ENCODE results near the gene SDR39U1. TPM values are rescaled to one million over a fixed set of nuclear protein-coding genes. Genes with fewer than 3 reads are reported as not detected.

Gene SDR39U1
- total RNA-seq, 1 experiment from 2014 or later = 61.8 TPM

GRCh38 chr14:24409956-24410355, 32.6 kb downstream of the SDR39U1 start:
- Histone ChIP-seq H3K36me3 (ENCODE audit: control insufficient read depth in 1 of 2, insufficient read depth in 2 of 2, low read length in 2 of 2) (no peaks in the 10 kb centered on the region), H3K27me3 (ENCODE audit: insufficient read depth, low read length) (no peaks in the 10 kb centered on the region), H3K4me3 (replicated peaks in 1 of 2; ENCODE audit: low read depth in 1 of 2, low read length in 2 of 2) (no peak overlapping the region), H3K27ac (ENCODE audit: low read depth, low read length) (no peak overlapping the region), H3K79me2 (ENCODE audit: insufficient read depth, low read length) (no peaks in the 10 kb centered on the region), H3K4me2 (ENCODE audit: low read length) (no peak overlapping the region), H3K4me1 (ENCODE audit: control insufficient read depth in 1 of 2, insufficient read depth in 2 of 2, low read length in 2 of 2) (no peaks in the 10 kb centered on the region), H4K20me1 (ENCODE audit: insufficient read depth) (no peaks in the 10 kb centered on the region), H3K9ac (ENCODE audit: low read length) (no peak overlapping the region), H2AFZ (ENCODE audit: low read depth, low read length, poor library complexity, severe bottlenecking) (no peak overlapping the region), H3K9me3 (ENCODE audit: control insufficient read depth in 1 of 2, insufficient read depth in 1 of 2, low read depth in 1 of 2, low read length in 2 of 2) (no peaks in the 10 kb centered on the region), H3K9me2 (ENCODE audit: insufficient read depth) (no peaks in the 10 kb centered on the region)
- ChIA-PET POLR2A (no interaction called here), CTCF (interaction anchor here (1.5 to 3.5 kb wide), 3 partner anchors 20 to 76 kb away, joined by 5 to 11 read pairs (median 6); partner anchors contain the start of genes CBLN3 and KHNYN), RAD21 (ENCODE audit: low non-redundant PET in 1 of 2, low total read pairs in 2 of 2, uncharacterized antibody in 2 of 2, unreplicated experiment in 2 of 2) (no interaction called here)
- ATAC-seq (no peak), DNase-seq (ENCODE audit: low read depth, low spot score) (no peak)
- no TSS peak for BruUV-seq (replicated peaks)
- no peak for TF ChIP-seq CBX3 (IDR thresholded peaks at IDR 0.05; ENCODE audit: low read depth)
- TF ChIP-seq ZNF274 (IDR thresholded peaks at IDR 0.05; ENCODE audit: low read depth, low read length) = no peak
- TF ChIP-seq, protein P1, sequence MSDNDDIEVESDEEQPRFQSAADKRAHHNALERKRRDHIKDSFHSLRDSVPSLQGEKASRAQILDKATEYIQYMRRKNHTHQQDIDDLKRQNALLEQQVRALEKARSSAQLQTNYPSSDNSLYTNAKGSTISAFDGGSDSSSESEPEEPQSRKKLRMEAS (IDR thresholded peaks at IDR 0.05) = no peak
- TF ChIP-seq ELF1 (IDR thresholded peaks at IDR 0.05; ENCODE audit: borderline replicate concordance, low read depth) = no peak
- no peak for TF ChIP-seq REST (IDR thresholded peaks at IDR 0.05; ENCODE audit: low read depth)
- TF ChIP-seq YY1 (IDR thresholded peaks at IDR 0.05; ENCODE audit: extremely low read depth, insufficient replicate concordance, low read depth, low read length) = no peak
- TF ChIP-seq, protein P2, sequence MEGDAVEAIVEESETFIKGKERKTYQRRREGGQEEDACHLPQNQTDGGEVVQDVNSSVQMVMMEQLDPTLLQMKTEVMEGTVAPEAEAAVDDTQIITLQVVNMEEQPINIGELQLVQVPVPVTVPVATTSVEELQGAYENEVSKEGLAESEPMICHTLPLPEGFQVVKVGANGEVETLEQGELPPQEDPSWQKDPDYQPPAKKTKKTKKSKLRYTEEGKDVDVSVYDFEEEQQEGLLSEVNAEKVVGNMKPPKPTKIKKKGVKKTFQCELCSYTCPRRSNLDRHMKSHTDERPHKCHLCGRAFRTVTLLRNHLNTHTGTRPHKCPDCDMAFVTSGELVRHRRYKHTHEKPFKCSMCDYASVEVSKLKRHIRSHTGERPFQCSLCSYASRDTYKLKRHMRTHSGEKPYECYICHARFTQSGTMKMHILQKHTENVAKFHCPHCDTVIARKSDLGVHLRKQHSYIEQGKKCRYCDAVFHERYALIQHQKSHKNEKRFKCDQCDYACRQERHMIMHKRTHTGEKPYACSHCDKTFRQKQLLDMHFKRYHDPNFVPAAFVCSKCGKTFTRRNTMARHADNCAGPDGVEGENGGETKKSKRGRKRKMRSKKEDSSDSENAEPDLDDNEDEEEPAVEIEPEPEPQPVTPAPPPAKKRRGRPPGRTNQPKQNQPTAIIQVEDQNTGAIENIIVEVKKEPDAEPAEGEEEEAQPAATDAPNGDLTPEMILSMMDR (IDR thresholded peaks at IDR 0.05 in 2 of 3, conservative IDR thresholded peaks at IDR 0.05 in 1 of 3; ENCODE audit: borderline replicate concordance in 1 of 3, insufficient read depth in 1 of 3, low read depth in 2 of 3, low read length in 2 of 3) = no peak
- no peak for TF ChIP-seq SP1 (IDR thresholded peaks at IDR 0.05; ENCODE audit: low read depth)
- TF ChIP-seq FOSL1 (IDR thresholded peaks at IDR 0.05; ENCODE audit: low read depth) = no peak
- TF ChIP-seq, protein P3, sequence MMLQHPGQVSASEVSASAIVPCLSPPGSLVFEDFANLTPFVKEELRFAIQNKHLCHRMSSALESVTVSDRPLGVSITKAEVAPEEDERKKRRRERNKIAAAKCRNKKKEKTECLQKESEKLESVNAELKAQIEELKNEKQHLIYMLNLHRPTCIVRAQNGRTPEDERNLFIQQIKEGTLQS (IDR thresholded peaks at IDR 0.05) = no peak
- no peak for TF ChIP-seq ZFX (IDR thresholded peaks at IDR 0.05)
- no peak for TF ChIP-seq SIN3A (IDR thresholded peaks at IDR 0.05; ENCODE audit: low read depth)
- no peak for TF ChIP-seq SRF (IDR thresholded peaks at IDR 0.05; ENCODE audit: low read depth)
- no peak for TF ChIP-seq RAD21 (IDR thresholded peaks at IDR 0.05; ENCODE audit: low read depth)
- TF ChIP-seq POLR2AphosphoS5 (IDR thresholded peaks at IDR 0.05; ENCODE audit: low read depth, low read length) = no peak
- TF ChIP-seq ZBTB33 (IDR thresholded peaks at IDR 0.05; ENCODE audit: extremely low read depth, insufficient replicate concordance, low read length) = no peak
- TF ChIP-seq JUND (IDR thresholded peaks at IDR 0.05) = no peak
- no peak for TF ChIP-seq EZH2 (IDR thresholded peaks at IDR 0.05)
- intact Hi-C loops (cut with micrococcal nuclease) = no loop called here
